Spleen (tissue), 11 donors: Measurements from ENCODE around the gene TMEM126A. TPM values are rescaled to one million over a fixed set of nuclear protein-coding genes. Genes with fewer than 3 reads are reported as not detected.

Experiments
- DNase-seq: peaks from one replicate; pipeline ENCODE4 v3.0.0-alpha.2; 2020
- H3K27ac ChIP-seq, 8 donors: fragments of 200-600 bp; sonication (generic) in 7 of 8; 1 replicate in 4 of 8; 2 replicates in 4 of 8; pipeline versions ENCODE4 v1.5.0 to v1.8.0; 2016 to 2021; ENCODE audit warnings: inconsistent platforms in 4 of 8, mild to moderate bottlenecking in 4 of 8, moderate library complexity in 1 of 8
- H3K27me3 ChIP-seq, 7 donors: fragments of 200-600 bp; sonication (generic) in 6 of 7; replicated peaks in 1 of 7; 1 replicate in 4 of 7; 2 replicates in 3 of 7; pipeline versions ENCODE4 v1.5.0 to v1.8.0; 2016 to 2021; ENCODE audit warnings: inconsistent platforms in 3 of 7, mild to moderate bottlenecking in 1 of 7
- H3K36me3 ChIP-seq, 6 donors: fragments of 200-600 bp; sonication (generic) in 5 of 6; 1 replicate in 4 of 6; 2 replicates in 2 of 6; pipeline versions ENCODE4 v1.5.0 to v1.8.0; 2016 to 2021; ENCODE audit warnings: inconsistent platforms in 2 of 6
- H3K4me1 ChIP-seq, 6 donors: fragments of 200-600 bp; sonication (generic) in 5 of 6; 1 replicate in 3 of 6; 2 replicates in 3 of 6; pipeline versions ENCODE4 v1.5.0 to v1.8.0; 2016 to 2021; ENCODE audit warnings: inconsistent platforms in 3 of 6
- H3K4me3 ChIP-seq, 8 donors: fragments of 200-600 bp; sonication (generic) in 7 of 8; 1 replicate in 4 of 8; 2 replicates in 4 of 8; pipeline versions ENCODE4 v1.5.0 to v1.8.0; 2016 to 2021; ENCODE audit warnings: inconsistent platforms in 4 of 8, mild to moderate bottlenecking in 4 of 8, moderate library complexity in 2 of 8
- H3K9me3 ChIP-seq, 8 donors: fragments of 200-600 bp; sonication (generic) in 7 of 8; 1 replicate in 4 of 8; 2 replicates in 4 of 8; pipeline versions ENCODE4 v1.5.0 to v1.8.0; 2016 to 2021; ENCODE audit warnings: inconsistent platforms in 4 of 8
- POLR2A ChIP-seq, 3 donors: fragments of 450-650 bp; IDR thresholded peaks; one replicate each; pipeline ENCODE4 v1.5.1; 2017; ENCODE audit warnings: antibody characterized with exemption in 3 of 3, mild to moderate bottlenecking in 1 of 3
- POLR2AphosphoS5 ChIP-seq, 3 donors: sonication (generic); formaldehyde crosslinking; IDR thresholded peaks; one replicate each; pipeline ENCODE4 v1.5.1; 2017; ENCODE audit warnings: antibody characterized with exemption in 3 of 3
- WGBS, 5 donors: extraction: QIAGEN DNeasy Blood & Tissue Kit in 3 of 5; methylation state at CpG; one replicate each; pipeline versions ENCODE4 v1.1.5 to v1.1.7; 2013 to 2018; 5-methylcytosine and 5-hydroxymethylcytosine counted together
- intact Hi-C: fragments of 100-400 bp; cut with DNase I; formaldehyde crosslinking; loops from one replicate; pipeline ENCODE4 v1.15.0; 2023; ENCODE audit warnings: low total_unique reads
- polyA plus RNA-seq, 3 donors: library from polyadenylated mRNA; stranded (reverse); fragments of 200-250 nt; gene quantifications; one replicate each; pipeline ENCODE4 v1.2.1, GENCODE V29; 2013
- total RNA-seq, 7 donors: library from RNA; depleted of rRNA in 3 of 7; stranded (reverse); fragments of >200 nt in 3 of 7; fragmentation: NEBNext Ultra II Directional in 4 of 7; extraction: Animal tissue kit (Norgen Biotek cat#: 25700) in 4 of 7; gene quantifications; one replicate each; pipeline versions ENCODE4 v1.1.0 to v1.2.1, GENCODE V29; 2016 to 2021
- TF ChIP-seq, protein P1 (sequence below), 11 experiments: fragments of 200-600 bp in 7 of 11; fragments of 450-650 bp in 4 of 11; sonication (generic) in 4 of 11; IDR thresholded peaks in 8 of 11; conservative IDR thresholded peaks in 3 of 11; 1 replicate in 7 of 11; 2 replicates in 4 of 11; pipeline versions ENCODE4 v1.4.0 to v1.8.0; 2016 to 2021; ENCODE audit warnings: antibody characterized with exemption in 11 of 11, inconsistent platforms in 4 of 11, mild to moderate bottlenecking in 1 of 11
- donor health status: healthy with polysubstance abuse.
- donor health status: DM: no; HTN: no; CAD: no; lungs with moderate emphysema.
- donor health status: DM: no; HTN: no; CAD: no.
- donor health status: Bipolar disorder and iron deficiency.
- donor health status: healthy.
- donor health status: DM: no; HTN: no; CAD: no.
- donor health status: DM: yes; HTN: yes; CAD: no.

Gene TMEM126A
- total and polyA plus RNA-seq, 10 donors: 14.6 to 47.6 (median 20.2) TPM

DNA sequence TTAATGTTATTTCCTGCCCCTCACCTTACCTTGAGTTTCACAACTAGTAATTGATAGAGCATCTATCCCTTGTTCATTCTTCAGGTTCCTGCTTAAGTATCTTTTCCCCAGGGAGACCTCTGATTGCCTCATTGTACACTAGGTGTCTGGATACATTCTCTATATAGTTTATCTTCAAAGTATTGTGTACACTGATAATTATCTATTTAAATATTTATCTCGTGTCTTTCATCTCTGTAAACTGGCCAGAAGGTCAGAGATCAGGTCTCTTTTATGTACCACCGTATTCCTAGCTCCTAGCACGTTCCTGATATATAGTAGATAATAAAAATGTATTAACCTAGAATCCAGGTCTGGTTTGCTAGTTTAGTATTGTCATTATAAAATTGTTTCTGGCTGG is 13.0 kb upstream of the TMEM126A start:
- Histone ChIP-seq H3K36me3 (peaks cover 0 to 87% (median 46%) of the 10 kb centered on the region in 6 donors), H3K4me3 (no peak overlapping the region), H3K27me3 (no peaks in the 10 kb centered on the region), H3K9me3 (no peaks in the 10 kb centered on the region), H3K27ac (no peak overlapping the region), H3K4me1 (peaks cover 2 to 18% (median 8%) of the 10 kb centered on the region in 6 donors)
- 67 to 94% (median 91%) methylated on average over 3 of the region's 3 CpGs for WGBS, 5 donors
- intact Hi-C loops: no loop called here
- TF ChIP-seq POLR2A (IDR thresholded peaks at IDR 0.05) (no peak), POLR2AphosphoS5 (IDR thresholded peaks at IDR 0.05) (no peak)
- TF ChIP-seq, protein P1, sequence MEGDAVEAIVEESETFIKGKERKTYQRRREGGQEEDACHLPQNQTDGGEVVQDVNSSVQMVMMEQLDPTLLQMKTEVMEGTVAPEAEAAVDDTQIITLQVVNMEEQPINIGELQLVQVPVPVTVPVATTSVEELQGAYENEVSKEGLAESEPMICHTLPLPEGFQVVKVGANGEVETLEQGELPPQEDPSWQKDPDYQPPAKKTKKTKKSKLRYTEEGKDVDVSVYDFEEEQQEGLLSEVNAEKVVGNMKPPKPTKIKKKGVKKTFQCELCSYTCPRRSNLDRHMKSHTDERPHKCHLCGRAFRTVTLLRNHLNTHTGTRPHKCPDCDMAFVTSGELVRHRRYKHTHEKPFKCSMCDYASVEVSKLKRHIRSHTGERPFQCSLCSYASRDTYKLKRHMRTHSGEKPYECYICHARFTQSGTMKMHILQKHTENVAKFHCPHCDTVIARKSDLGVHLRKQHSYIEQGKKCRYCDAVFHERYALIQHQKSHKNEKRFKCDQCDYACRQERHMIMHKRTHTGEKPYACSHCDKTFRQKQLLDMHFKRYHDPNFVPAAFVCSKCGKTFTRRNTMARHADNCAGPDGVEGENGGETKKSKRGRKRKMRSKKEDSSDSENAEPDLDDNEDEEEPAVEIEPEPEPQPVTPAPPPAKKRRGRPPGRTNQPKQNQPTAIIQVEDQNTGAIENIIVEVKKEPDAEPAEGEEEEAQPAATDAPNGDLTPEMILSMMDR (IDR thresholded peaks at IDR 0.05 in 8 of 11, conservative IDR thresholded peaks at IDR 0.05 in 3 of 11): no peak
- DNase-seq: no peak

DNA sequence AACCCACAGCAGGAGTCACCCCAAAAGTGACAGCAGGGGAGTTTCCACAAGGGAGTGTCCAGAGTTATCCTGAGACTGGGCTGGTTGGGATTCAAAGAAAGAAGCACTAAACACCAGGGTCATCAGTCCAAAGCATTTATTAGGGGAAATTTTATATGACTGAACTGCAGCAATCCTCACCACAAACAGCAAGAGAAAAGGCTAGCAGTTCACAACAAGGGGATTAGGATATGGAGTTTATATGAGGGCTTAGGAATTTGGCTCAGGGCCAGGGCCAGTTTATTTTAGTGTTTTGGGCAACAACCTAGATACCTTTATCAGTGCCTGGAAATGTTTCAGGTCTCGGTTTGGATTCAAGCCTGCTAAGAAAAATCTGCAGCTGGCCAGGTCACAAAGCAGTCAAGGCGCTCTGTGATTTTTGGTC is 4.6 kb upstream of the TMEM126A start:
- H3K9me3 ChIP-seq: no peaks in the 10 kb centered on the region
- H3K4me1 ChIP-seq: peaks cover 3 to 12% (median 9%) of the 10 kb centered on the region in 6 donors
- no peak overlapping the region for H3K27ac ChIP-seq
- 79 to 88% (median 80%) methylated on average over 2 of the region's 2 CpGs for WGBS, 5 donors
- no peak for DNase-seq
- H3K4me3 ChIP-seq: no peak overlapping the region
- H3K36me3 ChIP-seq: peaks cover 0 to 12% (median 0%) of the 10 kb centered on the region in 6 donors
- peaks cover 0 to 22% (median 0%) of the 10 kb centered on the region in 7 donors for H3K27me3 ChIP-seq
- intact Hi-C loops: no loop called here
- no peak for TF ChIP-seq POLR2A (IDR thresholded peaks at IDR 0.05)
- TF ChIP-seq, protein P1 (IDR thresholded peaks at IDR 0.05 in 8 of 11, conservative IDR thresholded peaks at IDR 0.05 in 3 of 11): no peak
- TF ChIP-seq POLR2AphosphoS5 (IDR thresholded peaks at IDR 0.05): no peak

DNA sequence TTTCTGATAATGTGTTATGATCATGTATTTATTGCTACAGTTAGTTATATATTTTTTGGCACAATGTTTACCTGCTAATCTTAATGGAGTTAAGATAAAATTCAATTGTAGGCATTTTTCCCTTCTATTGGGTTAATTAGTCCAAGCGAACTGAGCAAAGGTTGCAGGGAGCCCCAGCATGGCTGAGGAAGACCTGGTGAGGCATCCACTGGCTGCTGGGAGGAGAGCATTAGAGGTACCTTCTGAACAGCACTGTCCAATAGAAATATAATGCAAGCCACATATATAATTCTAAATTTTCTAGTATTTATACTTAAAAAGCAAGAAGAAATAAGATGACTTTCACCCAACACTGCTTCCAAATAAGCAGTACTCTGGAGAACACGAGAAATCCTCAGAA is 689 bp upstream of the TMEM126A start:
- H3K4me3 ChIP-seq: peak overlapping the region in 7 of 8 donors; percentile 63 to 94 (median 73)
- peaks cover 13 to 41% (median 28%) of the 10 kb centered on the region in 6 donors for H3K4me1 ChIP-seq
- TF ChIP-seq POLR2AphosphoS5 (IDR thresholded peaks at IDR 0.05): no peak
- no peak for TF ChIP-seq POLR2A (IDR thresholded peaks at IDR 0.05)
- TF ChIP-seq, protein P1 (IDR thresholded peaks at IDR 0.05 in 8 of 11, conservative IDR thresholded peaks at IDR 0.05 in 3 of 11): no peak
- peaks cover 0 to 17% (median 6%) of the 10 kb centered on the region in 6 donors for H3K36me3 ChIP-seq
- WGBS, 5 donors: 38 to 53% (median 45%) methylated on average over 2 of the region's 2 CpGs
- no peaks in the 10 kb centered on the region for H3K9me3 ChIP-seq
- DNase-seq: no peak
- H3K27me3 ChIP-seq: peaks cover 0 to 22% (median 0%) of the 10 kb centered on the region in 7 donors
- peak overlapping the region; percentile 67 to 90 (median 80) for H3K27ac ChIP-seq
- intact Hi-C loops: no loop called here

DNA sequence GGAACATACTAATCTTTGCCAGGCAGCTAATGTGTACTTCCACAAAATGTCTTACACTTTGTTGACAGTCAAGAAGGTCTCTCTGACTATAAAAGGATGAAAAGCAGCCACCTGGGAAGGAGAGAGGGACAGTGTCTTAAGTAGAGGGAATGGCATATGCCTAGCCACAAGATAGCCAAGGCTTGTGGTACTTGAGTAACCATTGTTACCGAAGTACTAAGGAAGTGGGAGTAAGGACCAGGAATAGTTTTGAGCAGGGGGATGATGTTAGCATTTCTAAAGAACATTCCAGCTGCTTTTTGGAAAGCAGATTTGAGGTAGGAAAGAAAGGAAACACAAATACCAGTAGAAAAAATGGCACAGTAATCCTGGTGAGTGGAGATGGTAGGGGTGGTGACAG is 3.4 kb downstream of the TMEM126A start:
- Histone ChIP-seq H3K27ac (no peak overlapping the region), H3K4me1 (peaks cover 13 to 79% (median 37%) of the 10 kb centered on the region in 6 donors), H3K27me3 (no peaks in the 10 kb centered on the region), H3K9me3 (no peaks in the 10 kb centered on the region), H3K4me3 (no peak overlapping the region), H3K36me3 (peaks cover 0 to 52% (median 16%) of the 10 kb centered on the region in 6 donors)
- DNase-seq: no peak
- intact Hi-C loops: no loop called here
- peak in 1 of 3 donors; percentile 3 for TF ChIP-seq POLR2AphosphoS5 (IDR thresholded peaks at IDR 0.05)
- no peak for TF ChIP-seq POLR2A (IDR thresholded peaks at IDR 0.05)
- WGBS, 5 donors: 60 to 97% (median 79%) methylated on average over 1 of the region's 1 CpG
